B cell (primary cell): ENCODE results near the gene TEX19. TPM values are rescaled to one million over a fixed set of nuclear protein-coding genes. Genes with fewer than 3 reads are reported as not detected.

Experiments used
- ATAC-seq: fragments of 200-7000 bp; cut with Tn5 transposase; one replicate; pipeline ENCODE4 v1.10.0; 2021; ENCODE audit warnings: low read depth, mild to moderate bottlenecking, moderate number of reproducible peaks, moderate library complexity
- CTCF ChIA-PET: fragments of 350-600 bp; sonication (Branson Sonifier 250); formaldehyde crosslinking; loops from one replicate; lab custom pipeline; 2021; ENCODE audit warnings: antibody characterized with exemption, inconsistent platforms; lab: Charles Lee
- POLR2A ChIA-PET: fragments of 350-600 bp; sonication (Branson Sonifier 250); formaldehyde crosslinking; loops from one replicate; lab custom pipeline; 2021; ENCODE audit warnings: antibody characterized with exemption; lab: Charles Lee
- DNase-seq: peaks from one replicate; pipeline ENCODE4 v3.0.0; 2013
- H2AFZ ChIP-seq: 2 replicates; pipeline ENCODE4 v1.6.1; 2012; ENCODE audit warnings: mild to moderate bottlenecking, low read depth, low read length; ENCODE audit not compliant: insufficient read depth, poor library complexity, severe bottlenecking
- H3K27ac ChIP-seq, 2 donors: 1 replicate in 1 of 2; 2 replicates in 1 of 2; pipeline ENCODE4 v1.5.1; 2012 to 2013; ENCODE audit warnings: low read length in 2 of 2, mild to moderate bottlenecking in 2 of 2, moderate library complexity in 1 of 2
- H3K27me3 ChIP-seq, 4 experiments: fragments of 200-600 bp in 1 of 4; sonication (generic) in 1 of 4; replicated peaks in 1 of 4; 1 replicate in 2 of 4; 2 replicates in 2 of 4; pipeline versions ENCODE4 v1.6.1 to v1.7.0; 2013 to 2016; ENCODE audit warnings: low read length in 3 of 4, mild to moderate bottlenecking in 2 of 4, mixed read lengths in 1 of 4, moderate library complexity in 1 of 4; ENCODE audit not compliant: insufficient read depth in 4 of 4, control insufficient read depth in 3 of 4; ENCODE audit errors: control extremely low read depth in 1 of 4
- H3K36me3 ChIP-seq, 2 experiments: replicated peaks in 1 of 2; 1 replicate in 1 of 2; 2 replicates in 1 of 2; pipeline versions ENCODE4 v1.6.1 to v1.7.1; 2013; ENCODE audit warnings: low read length in 1 of 2; ENCODE audit not compliant: insufficient read depth in 2 of 2, control insufficient read depth in 1 of 2; ENCODE audit errors: control extremely low read depth in 1 of 2, extremely low read depth in 1 of 2
- H3K4me1 ChIP-seq, 2 donors: fragments of 200-600 bp in 1 of 2; sonication (generic) in 1 of 2; 1 replicate in 1 of 2; 2 replicates in 1 of 2; pipeline versions ENCODE4 v1.5.1 to v1.6.1; 2013 to 2017; ENCODE audit warnings: low read length in 2 of 2; ENCODE audit not compliant: control insufficient read depth in 2 of 2, insufficient read depth in 2 of 2
- H3K4me2 ChIP-seq: replicated peaks from 2 replicates; pipeline ENCODE3; 2012; ENCODE audit warnings: mild to moderate bottlenecking, low read depth, low read length; ENCODE audit not compliant: poor library complexity, severe bottlenecking
- H3K4me3 ChIP-seq, 5 experiments: fragments of 200-600 bp in 1 of 5; sonication (generic) in 1 of 5; 1 replicate in 3 of 5; 2 replicates in 2 of 5; pipeline versions ENCODE4 v1.5.1 to v1.7.0; 2011 to 2016; ENCODE audit warnings: low read length in 4 of 5, mild to moderate bottlenecking in 4 of 5, low read depth in 2 of 5, control low read depth in 1 of 5, moderate library complexity in 1 of 5; ENCODE audit not compliant: insufficient read depth in 1 of 5; ENCODE audit errors: control extremely low read depth in 1 of 5, extremely low read depth in 1 of 5
- H3K79me2 ChIP-seq: fragments of 200-600 bp; sonication (generic); one replicate; pipeline ENCODE4 v1.6.0; 2016; ENCODE audit warnings: low read length; ENCODE audit not compliant: control insufficient read depth, insufficient read depth
- H3K9ac ChIP-seq: fragments of 200-600 bp; sonication (generic); 2 replicates; pipeline ENCODE4 v1.6.1; 2017; ENCODE audit warnings: mild to moderate bottlenecking, low read length, moderate library complexity
- H3K9me3 ChIP-seq, 3 donors: one replicate each; pipeline versions ENCODE4 v1.6.1 to v1.7.1; 2013; ENCODE audit warnings: low read length in 2 of 3; ENCODE audit not compliant: control insufficient read depth in 2 of 3, insufficient read depth in 1 of 3; ENCODE audit errors: control extremely low read depth in 1 of 3
- H4K20me1 ChIP-seq: 2 replicates; pipeline ENCODE4 v1.6.0; 2012; ENCODE audit warnings: mild to moderate bottlenecking, low read length; ENCODE audit not compliant: insufficient read depth, control insufficient read depth, poor library complexity, severe bottlenecking
- H3K27ac Mint-ChIP-seq: one replicate; pipeline ENCODE4 v1.8.0; 2021; ENCODE audit warnings: mixed read lengths
- H3K27me3 Mint-ChIP-seq: one replicate; pipeline ENCODE4 v1.8.0; 2021; ENCODE audit warnings: mixed read lengths
- H3K4me1 Mint-ChIP-seq: one replicate; pipeline ENCODE4 v1.8.0; 2021; ENCODE audit warnings: mixed read lengths
- H3K4me3 Mint-ChIP-seq: one replicate; pipeline ENCODE4 v1.8.0; 2021; ENCODE audit warnings: mixed read lengths
- H3K9me3 Mint-ChIP-seq: one replicate; pipeline ENCODE4 v1.8.0; 2022; ENCODE audit warnings: mixed read lengths; ENCODE audit not compliant: insufficient read depth
- CTCF ChIP-seq: fragments of 200-600 bp; IDR thresholded peaks from one replicate; pipeline ENCODE4 v1.8.0; 2022; ENCODE audit warnings: antibody characterized with exemption, mild to moderate bottlenecking
- EZH2 ChIP-seq: IDR thresholded peaks from 2 replicates; pipeline ENCODE4 v1.6.1; 2012; ENCODE audit warnings: borderline replicate concordance, low read depth, mild to moderate bottlenecking, moderate library complexity, low read length; ENCODE audit not compliant: insufficient read depth, poor library complexity, severe bottlenecking
- WGBS: methylation state at CpG from one replicate; pipeline ENCODE4 v1.1.5; 2013; ENCODE audit warnings: missing lambda C conversion rate; ENCODE audit not compliant: insufficient coverage; 5-methylcytosine and 5-hydroxymethylcytosine counted together
- intact Hi-C: fragments of 100-400 bp; cut with micrococcal nuclease; formaldehyde crosslinking; loops from one replicate; pipeline ENCODE4 v1.10.0; 2022
- polyA plus RNA-seq: library from polyadenylated mRNA; depleted of rRNA; stranded (reverse); fragments of >200 nt; gene quantifications from 2 replicates; pipeline ENCODE4 v1.2.3, GENCODE V29; 2012
- total RNA-seq, 2 donors: library from RNA; stranded (reverse); fragments of 120-200 nt in 1 of 2; gene quantifications; 1 replicate in 1 of 2; 2 replicates in 1 of 2; pipeline versions ENCODE4 v1.2.3 to v1.2.4, GENCODE V29; 2013 to 2022

Gene TEX19
- total and polyA plus RNA-seq, 2 donors (not counting 1 experiment from before 2014, with no cell fraction given): not detected

GRCh38 chr17:82390860-82391435, 31.9 kb downstream of the TEX19 start:
- Histone ChIP-seq H3K9me3 (no peaks in the 10 kb centered on the region), H3K27ac (no peak overlapping the region), H3K27me3 (peaks cover 0 to 12% (median 0%) of the 10 kb centered on the region in 4 experiments), H3K9ac (no peak overlapping the region), H3K79me2 (no peaks in the 10 kb centered on the region), H3K4me2 (no peak overlapping the region), H4K20me1 (no peaks in the 10 kb centered on the region), H3K4me1 (no peaks in the 10 kb centered on the region), H3K4me3 (no peak overlapping the region), H2AFZ (no peak overlapping the region), H3K36me3 (peaks cover 3 to 17% of the 10 kb centered on the region in 2 experiments)
- intact Hi-C loops: no loop called here
- 100% methylated on average over 3 of the region's 13 CpGs for WGBS
- no peak for DNase-seq
- Mint-ChIP-seq H3K9me3 (no peaks in the 10 kb centered on the region), H3K4me3 (no peak overlapping the region), H3K27me3 (no peaks in the 10 kb centered on the region), H3K4me1 (peaks cover 2% of the 10 kb centered on the region), H3K27ac (no peak overlapping the region)
- POLR2A ChIA-PET: no interaction called here
- CTCF ChIA-PET: interaction anchor here (1.4 kb wide), 1 partner anchor 38 kb away, joined by 4 read pairs; no protein-coding TSS in a partner anchor
- no peak for TF ChIP-seq CTCF
- TF ChIP-seq EZH2: no peak
- no peak for ATAC-seq

GRCh38 chr17:82391496-82392066, 32.5 kb downstream of the TEX19 start:
- whole genome bisulfite sequencing: 98% methylated on average over 19 of the region's 23 CpGs
- no peaks in the 10 kb centered on the region for H4K20me1 ChIP-seq
- H3K79me2 ChIP-seq: no peaks in the 10 kb centered on the region
- H3K9ac ChIP-seq: no peak overlapping the region
- H3K9me3 ChIP-seq: no peaks in the 10 kb centered on the region
- H3K27ac ChIP-seq: no peak overlapping the region
- no peak overlapping the region for H3K4me3 ChIP-seq
- H3K4me1 ChIP-seq: no peaks in the 10 kb centered on the region
- H3K36me3 ChIP-seq: peaks cover 3 to 17% of the 10 kb centered on the region in 2 experiments
- H3K27me3 ChIP-seq: peaks cover 0 to 7% (median 0%) of the 10 kb centered on the region in 4 experiments
- Mint-ChIP-seq H3K4me3 (no peak overlapping the region), H3K4me1 (peaks cover 2% of the 10 kb centered on the region), H3K27me3 (no peaks in the 10 kb centered on the region), H3K9me3 (no peaks in the 10 kb centered on the region), H3K27ac (no peak overlapping the region)
- DNase-seq: no peak
- CTCF ChIA-PET: no interaction called here
- TF ChIP-seq EZH2 (no peak), CTCF (no peak)
- no peak overlapping the region for H3K4me2 ChIP-seq
- POLR2A ChIA-PET: interaction anchor here (0.6 kb wide), 1 partner anchor 47 kb away, joined by 10 read pairs; no protein-coding TSS in a partner anchor
- ATAC-seq: no peak
- intact Hi-C loops: no loop called here
- H2AFZ ChIP-seq: no peak overlapping the region
